ENCODE data around the gene CDH4.

CDH4 gene

GRCh38 chr20:61891916-61892649 lies 640.0 kb downstream of the CDH4 start:
- Histone ChIP-seq H3K4me1 (ENCODE audit: control insufficient read depth, insufficient read depth, low read length, poor library complexity, severe bottlenecking) (no peaks in the 10 kb centered on the region), H3K4me3 (ENCODE audit: extremely low read depth, insufficient read depth, low read length, poor library complexity, severe bottlenecking) (no peak overlapping the region), H3K9me3 (ENCODE audit: control insufficient read depth, low read length) (no peaks in the 10 kb centered on the region), H3K27ac (ENCODE audit: low read depth, low read length, severe bottlenecking) (no peak overlapping the region), H3K36me3 (ENCODE audit: control insufficient read depth, insufficient read depth, low read length) (no peaks in the 10 kb centered on the region)
- 77 to 86% methylated on average over 6 of the region's 6 CpGs for WGBS, 2 experiments (ENCODE audit: insufficient coverage in 2 of 2)

- no peak overlapping the region for H3K4me3 ChIP-seq (ENCODE audit: extremely low read depth, insufficient read depth, low read length, poor library complexity, severe bottlenecking)
- H3K9me3 ChIP-seq (ENCODE audit: control insufficient read depth, low read length), result no peaks in the 10 kb centered on the region
- 95 to 97% methylated on average over 19 to 21 of the region's 22 CpGs for WGBS, 2 experiments (ENCODE audit: insufficient coverage in 2 of 2)
- H3K27ac ChIP-seq (ENCODE audit: low read depth, low read length, severe bottlenecking), result no peak overlapping the region
- no peaks in the 10 kb centered on the region for H3K4me1 ChIP-seq (ENCODE audit: control insufficient read depth, insufficient read depth, low read length, poor library complexity, severe bottlenecking)
- H3K36me3 ChIP-seq (ENCODE audit: control insufficient read depth, insufficient read depth, low read length), result no peaks in the 10 kb centered on the region
Observed at GRCh38 chr20:61895016-61895415, 643.0 kb downstream of the CDH4 start.

GRCh38 chr20:61895686-61896057 lies 643.6 kb downstream of the CDH4 start:
- no peak overlapping the region for H3K4me3 ChIP-seq (ENCODE audit: extremely low read depth, insufficient read depth, low read length, poor library complexity, severe bottlenecking)
- H3K36me3 ChIP-seq (ENCODE audit: control insufficient read depth, insufficient read depth, low read length), result no peaks in the 10 kb centered on the region
- H3K4me1 ChIP-seq (ENCODE audit: control insufficient read depth, insufficient read depth, low read length, poor library complexity, severe bottlenecking), result no peaks in the 10 kb centered on the region
- H3K9me3 ChIP-seq (ENCODE audit: control insufficient read depth, low read length), result no peaks in the 10 kb centered on the region
- WGBS, 2 experiments (ENCODE audit: insufficient coverage in 2 of 2), result 83 to 85% methylated on average over 6 to 11 of the region's 13 CpGs
- no peak overlapping the region for H3K27ac ChIP-seq (ENCODE audit: low read depth, low read length, severe bottlenecking)

- WGBS, 2 experiments (ENCODE audit: insufficient coverage in 2 of 2), result 41 to 43% methylated on average over 27 of the region's 28 CpGs
- no peak overlapping the region for H3K27ac ChIP-seq (ENCODE audit: low read depth, low read length, severe bottlenecking)
- H3K9me3 ChIP-seq (ENCODE audit: control insufficient read depth, low read length), result no peaks in the 10 kb centered on the region
- no peaks in the 10 kb centered on the region for H3K36me3 ChIP-seq (ENCODE audit: control insufficient read depth, insufficient read depth, low read length)
- H3K4me1 ChIP-seq (ENCODE audit: control insufficient read depth, insufficient read depth, low read length, poor library complexity, severe bottlenecking), result no peaks in the 10 kb centered on the region
- H3K4me3 ChIP-seq (ENCODE audit: extremely low read depth, insufficient read depth, low read length, poor library complexity, severe bottlenecking), result no peak overlapping the region
Observed at GRCh38 chr20:61896058-61896961, 644.2 kb downstream of the CDH4 start.

GRCh38 chr20:61897401-61898295 lies 645.6 kb downstream of the CDH4 start:
- WGBS, 2 experiments (ENCODE audit: insufficient coverage in 2 of 2), result 93 to 94% methylated on average over 23 to 25 of the region's 26 CpGs
- H3K4me3 ChIP-seq (ENCODE audit: extremely low read depth, insufficient read depth, low read length, poor library complexity, severe bottlenecking), result no peak overlapping the region
- peaks cover 3% of the 10 kb centered on the region for H3K4me1 ChIP-seq (ENCODE audit: control insufficient read depth, insufficient read depth, low read length, poor library complexity, severe bottlenecking)
- H3K36me3 ChIP-seq (ENCODE audit: control insufficient read depth, insufficient read depth, low read length), result no peaks in the 10 kb centered on the region
- H3K9me3 ChIP-seq (ENCODE audit: control insufficient read depth, low read length), result no peaks in the 10 kb centered on the region
- H3K27ac ChIP-seq (ENCODE audit: low read depth, low read length, severe bottlenecking), result no peak overlapping the region

GRCh38 chr20:61898405-61898804 lies 646.3 kb downstream of the CDH4 start:
- peaks cover 3% of the 10 kb centered on the region for H3K4me1 ChIP-seq (ENCODE audit: control insufficient read depth, insufficient read depth, low read length, poor library complexity, severe bottlenecking)
- H3K9me3 ChIP-seq (ENCODE audit: control insufficient read depth, low read length), result no peaks in the 10 kb centered on the region
- 89 to 93% methylated on average over 7 to 8 of the region's 8 CpGs for WGBS, 2 experiments (ENCODE audit: insufficient coverage in 2 of 2)
- H3K4me3 ChIP-seq (ENCODE audit: extremely low read depth, insufficient read depth, low read length, poor library complexity, severe bottlenecking), result no peak overlapping the region
- no peak overlapping the region for H3K27ac ChIP-seq (ENCODE audit: low read depth, low read length, severe bottlenecking)
- no peaks in the 10 kb centered on the region for H3K36me3 ChIP-seq (ENCODE audit: control insufficient read depth, insufficient read depth, low read length)

GRCh38 chr20:61900011-61900944 lies 648.2 kb downstream of the CDH4 start:
- Histone ChIP-seq H3K36me3 (ENCODE audit: control insufficient read depth, insufficient read depth, low read length) (no peaks in the 10 kb centered on the region), H3K27ac (ENCODE audit: low read depth, low read length, severe bottlenecking) (no peak overlapping the region), H3K9me3 (ENCODE audit: control insufficient read depth, low read length) (no peaks in the 10 kb centered on the region), H3K4me3 (ENCODE audit: extremely low read depth, insufficient read depth, low read length, poor library complexity, severe bottlenecking) (no peak overlapping the region), H3K4me1 (ENCODE audit: control insufficient read depth, insufficient read depth, low read length, poor library complexity, severe bottlenecking) (peaks cover 3% of the 10 kb centered on the region)
- WGBS, 2 experiments (ENCODE audit: insufficient coverage in 2 of 2), result 70 to 71% methylated on average over 23 to 24 of the region's 29 CpGs

- Histone ChIP-seq H3K36me3 (ENCODE audit: control insufficient read depth, insufficient read depth, low read length) (no peaks in the 10 kb centered on the region), H3K4me3 (ENCODE audit: extremely low read depth, insufficient read depth, low read length, poor library complexity, severe bottlenecking) (no peak overlapping the region), H3K9me3 (ENCODE audit: control insufficient read depth, low read length) (no peaks in the 10 kb centered on the region), H3K27ac (ENCODE audit: low read depth, low read length, severe bottlenecking) (no peak overlapping the region), H3K4me1 (ENCODE audit: control insufficient read depth, insufficient read depth, low read length, poor library complexity, severe bottlenecking) (peaks cover 3% of the 10 kb centered on the region)
- 87% methylated on average over 3 to 4 of the region's 4 CpGs for WGBS, 2 experiments (ENCODE audit: insufficient coverage in 2 of 2)
Observed at GRCh38 chr20:61900945-61901293, 648.9 kb downstream of the CDH4 start.

GRCh38 chr20:61901392-61902220 lies 649.5 kb downstream of the CDH4 start:
- Histone ChIP-seq H3K4me1 (ENCODE audit: control insufficient read depth, insufficient read depth, low read length, poor library complexity, severe bottlenecking) (peaks cover 3% of the 10 kb centered on the region), H3K27ac (ENCODE audit: low read depth, low read length, severe bottlenecking) (no peak overlapping the region), H3K36me3 (ENCODE audit: control insufficient read depth, insufficient read depth, low read length) (no peaks in the 10 kb centered on the region), H3K4me3 (ENCODE audit: extremely low read depth, insufficient read depth, low read length, poor library complexity, severe bottlenecking) (no peak overlapping the region), H3K9me3 (ENCODE audit: control insufficient read depth, low read length) (no peaks in the 10 kb centered on the region)
- 92 to 94% methylated on average over 35 of the region's 35 CpGs for WGBS, 2 experiments (ENCODE audit: insufficient coverage in 2 of 2)

Measured in mesodermal cell (in vitro differentiated cells).